AG08396 (cell line): ENCODE measurements around the gene ST8SIA2.
"Not testable (repeated sequence)": the region's sequence is repeated elsewhere in the genome, so short reads cannot be mapped to it uniquely, and the experiment has no call there.

ENCODE experiments used
- DNase-seq: peaks from one replicate; pipeline ENCODE4 v3.0.0; 2012; ENCODE audit warnings: low spot score, mixed read lengths

Gene ST8SIA2

GRCh38 chr15:92443381-92443780 lies 49.7 kb downstream of the ST8SIA2 start:
- DNase-seq: no peak

GRCh38 chr15:92444631-92445030 lies 51.0 kb downstream of the ST8SIA2 start:
- no peak for DNase-seq

- DNase-seq: no peak
These were observed 54.7 kb downstream of the ST8SIA2 start for GRCh38 chr15:92448370-92448769.

- no peak for DNase-seq
These were observed 55.8 kb downstream of the ST8SIA2 start for GRCh38 chr15:92449476-92449875.

GRCh38 chr15:92451225-92451825 lies 57.6 kb downstream of the ST8SIA2 start:
- peak; percentile 52 for DNase-seq

GRCh38 chr15:92452143-92452542 lies 58.5 kb downstream of the ST8SIA2 start:
- DNase-seq: no peak

GRCh38 chr15:92453607-92454006 lies 59.9 kb downstream of the ST8SIA2 start:
- no peak for DNase-seq

- DNase-seq: no peak
These were observed 60.9 kb downstream of the ST8SIA2 start for GRCh38 chr15:92454555-92455105.

GRCh38 chr15:92455271-92455670 lies 61.6 kb downstream of the ST8SIA2 start:
- no peak for DNase-seq

GRCh38 chr15:92457471-92458041 lies 63.9 kb downstream of the ST8SIA2 start:
- no peak for DNase-seq

GRCh38 chr15:92460023-92460422 lies 66.3 kb downstream of the ST8SIA2 start:
- no peak for DNase-seq

- no peak for DNase-seq
These were observed 68.9 kb downstream of the ST8SIA2 start for GRCh38 chr15:92462424-92463125.

- DNase-seq: no peak
These were observed 69.7 kb downstream of the ST8SIA2 start for GRCh38 chr15:92463352-92463751.

- no peak for DNase-seq
These were observed 70.1 kb downstream of the ST8SIA2 start for GRCh38 chr15:92463826-92464225.

- DNase-seq: no peak
These were observed 73.2 kb downstream of the ST8SIA2 start for GRCh38 chr15:92466834-92467233.

- DNase-seq: no peak
These were observed 73.6 kb downstream of the ST8SIA2 start for GRCh38 chr15:92467245-92467644.

GRCh38 chr15:92468991-92469390 lies 75.3 kb downstream of the ST8SIA2 start:
- DNase-seq: no peak

- DNase-seq: no peak
These were observed 77.6 kb downstream of the ST8SIA2 start for GRCh38 chr15:92471288-92471687.

- DNase-seq: no peak
These were observed 80.1 kb downstream of the ST8SIA2 start for GRCh38 chr15:92473756-92474155.

GRCh38 chr15:92479730-92480129 lies 86.0 kb downstream of the ST8SIA2 start:
- DNase-seq: not testable (repeated sequence)

- DNase-seq: no peak
These were observed 86.7 kb downstream of the ST8SIA2 start for GRCh38 chr15:92480361-92480760.

- DNase-seq: no peak
These were observed 91.8 kb downstream of the ST8SIA2 start for GRCh38 chr15:92485441-92485840.

- no peak for DNase-seq
These were observed 99.0 kb downstream of the ST8SIA2 start for GRCh38 chr15:92492551-92493115.
